HCT116 (cell line): ENCODE data around the gene GAP43. TPM values are rescaled to one million over a fixed set of nuclear protein-coding genes. Genes with fewer than 3 reads are reported as not detected.

ENCODE experiments used
- ATAC-seq: fragments of 200-7000 bp; cut with Tn5 transposase; 2 replicates; pipeline ENCODE4 v1.9.1; 2020; ENCODE audit warnings: mild to moderate bottlenecking, moderate library complexity
- BruUV-seq: library from RNA; stranded (reverse); fragments of 400-500 nt; replicated peaks from 2 replicates; lab custom pipeline; 2021; lab: Mats Ljungman, UMichigan
- CTCF ChIA-PET: fragments of 300-600 bp; sonication (Branson Sonifier 250); formaldehyde crosslinking; loops from one replicate; lab custom pipeline; 2021; ENCODE audit warnings: antibody characterized with exemption; lab: Charles Lee
- POLR2A ChIA-PET: fragments of 300-600, 350-600 bp; sonication (Branson Sonifier 250); formaldehyde crosslinking; loops from one replicate; lab custom pipeline; 2021; ENCODE audit warnings: antibody characterized with exemption; lab: Charles Lee
- RAD21 ChIA-PET, 2 experiments: fragments of 300-600 bp; sonication (Branson Sonifier 250); formaldehyde crosslinking; loops; one replicate each; lab custom pipeline; 2023; ENCODE audit warnings: low total read pairs in 2 of 2; ENCODE audit not compliant: uncharacterized antibody in 2 of 2, unreplicated experiment in 2 of 2, low non-redundant PET in 1 of 2; lab: Charles Lee
- DNase-seq: peaks from one replicate; pipeline ENCODE4 v3.0.0-alpha.2; 2010; ENCODE audit warnings: low read depth, low spot score
- H2AFZ ChIP-seq: fragments of 200-600 bp; shearing (Covaris generic), sonication (generic); 2 replicates; pipeline ENCODE4 v1.6.1; 2017; ENCODE audit warnings: low read depth, mixed run types, mixed read lengths, antibody characterized with exemption, low read length; ENCODE audit not compliant: poor library complexity, severe bottlenecking
- H3K27ac ChIP-seq: 2 replicates; pipeline ENCODE4 v1.5.1; 2012; ENCODE audit warnings: low read depth, low read length
- H3K27me3 ChIP-seq: fragments of 200-600 bp; sonication (generic); 2 replicates; pipeline ENCODE4 v1.6.1; 2016; ENCODE audit warnings: mixed run types, low read length, mixed read lengths; ENCODE audit not compliant: insufficient read depth
- H3K36me3 ChIP-seq, 2 experiments: fragments of 200-500 bp in 1 of 2; fragments of 200-600 bp in 1 of 2; sonication (Bioruptor generic) in 1 of 2; sonication (generic) in 1 of 2; 2 replicates each; pipeline versions ENCODE4 v1.5.1 to v1.6.1; 2014 to 2016; ENCODE audit warnings: low read length in 2 of 2, inconsistent platforms in 1 of 2, mixed read lengths in 1 of 2, mixed run types in 1 of 2; ENCODE audit not compliant: insufficient read depth in 2 of 2, control insufficient read depth in 1 of 2
- H3K4me1 ChIP-seq, 2 experiments: fragments of 200-600 bp in 1 of 2; sonication (generic) in 1 of 2; 2 replicates each; pipeline versions ENCODE4 v1.5.1 to v1.6.1; 2012 to 2017; ENCODE audit warnings: low read length in 2 of 2, inconsistent platforms in 1 of 2, mild to moderate bottlenecking in 1 of 2, mixed read lengths in 1 of 2, mixed run types in 1 of 2, moderate library complexity in 1 of 2; ENCODE audit not compliant: insufficient read depth in 2 of 2, control insufficient read depth in 1 of 2
- H3K4me2 ChIP-seq: fragments of 200-600 bp; sonication (generic); 2 replicates; pipeline ENCODE4 v1.6.1; 2017; ENCODE audit warnings: mixed run types, low read length, mixed read lengths
- H3K4me3 ChIP-seq, 2 experiments: fragments of 200-600 bp in 1 of 2; sonication (generic) in 1 of 2; replicated peaks in 1 of 2; 2 replicates each; pipeline ENCODE4 v1.5.1; 2011 to 2016; ENCODE audit warnings: low read length in 2 of 2, control low read depth in 1 of 2, low read depth in 1 of 2, mild to moderate bottlenecking in 1 of 2, mixed read lengths in 1 of 2, mixed run types in 1 of 2
- H3K79me2 ChIP-seq: fragments of 200-600 bp; sonication (generic); 2 replicates; pipeline ENCODE4 v1.6.1; 2017; ENCODE audit warnings: mild to moderate bottlenecking, mixed run types, low read length, moderate library complexity, mixed read lengths; ENCODE audit not compliant: insufficient read depth
- H3K9ac ChIP-seq: fragments of 200-600 bp; sonication (generic); 2 replicates; pipeline ENCODE4 v1.6.1; 2016; ENCODE audit warnings: low read length, mixed read lengths
- H3K9me2 ChIP-seq: fragments of 200-600 bp; sonication (generic), shearing (Covaris generic); 2 replicates; pipeline ENCODE4 v1.6.1; 2017; ENCODE audit warnings: mixed run types, mild to moderate bottlenecking, moderate library complexity; ENCODE audit not compliant: insufficient read depth
- H3K9me3 ChIP-seq, 2 experiments: fragments of 200-500 bp in 1 of 2; fragments of 200-600 bp in 1 of 2; sonication (Bioruptor generic) in 1 of 2; sonication (generic) in 1 of 2; 2 replicates each; pipeline ENCODE4 v1.6.1; 2014 to 2017; ENCODE audit warnings: low read length in 2 of 2, mixed read lengths in 2 of 2, inconsistent platforms in 1 of 2, low read depth in 1 of 2, mild to moderate bottlenecking in 1 of 2, mixed run types in 1 of 2, moderate library complexity in 1 of 2; ENCODE audit not compliant: control insufficient read depth in 1 of 2, insufficient read depth in 1 of 2
- H4K20me1 ChIP-seq: fragments of 200-600 bp; sonication (generic), shearing (Covaris generic); 2 replicates; pipeline ENCODE4 v1.6.1; 2017; ENCODE audit warnings: mixed run types, mild to moderate bottlenecking, moderate library complexity; ENCODE audit not compliant: insufficient read depth
- CBX3 ChIP-seq: IDR thresholded peaks from 2 replicates; pipeline ENCODE4 v1.6.1; 2012; ENCODE audit warnings: low read depth
- CEBPB ChIP-seq: IDR thresholded peaks from 2 replicates; pipeline ENCODE4 v1.6.1; 2012; ENCODE audit warnings: low read depth
- EGR1 ChIP-seq: IDR thresholded peaks from 2 replicates; pipeline ENCODE4 v1.6.1; 2012; ENCODE audit warnings: low read depth
- ELF1 ChIP-seq: IDR thresholded peaks from 2 replicates; pipeline ENCODE4 v1.6.1; 2012; ENCODE audit warnings: low read depth, borderline replicate concordance
- EZH2 ChIP-seq: fragments of 200-600 bp; sonication (generic); IDR thresholded peaks from 2 replicates; pipeline ENCODE4 v1.6.1; 2017; ENCODE audit warnings: antibody characterized with exemption, mixed run types
- EZH2phosphoT487 ChIP-seq: fragments of 200-600 bp; IDR thresholded peaks from 2 replicates; pipeline ENCODE4 v1.6.1; 2018; ENCODE audit warnings: antibody characterized with exemption, borderline replicate concordance
- JUND ChIP-seq: IDR thresholded peaks from 2 replicates; pipeline ENCODE4 v1.6.1; 2012
- POLR2A ChIP-seq: IDR thresholded peaks from 2 replicates; pipeline ENCODE4 v1.7.0; 2011; ENCODE audit warnings: borderline replicate concordance; ENCODE audit not compliant: insufficient read depth, insufficient read length; ENCODE audit errors: extremely low read depth
- POLR2AphosphoS5 ChIP-seq: IDR thresholded peaks from 2 replicates; pipeline ENCODE4 v1.6.1; 2011; ENCODE audit warnings: mild to moderate bottlenecking, low read depth, low read length, moderate library complexity
- RAD21 ChIP-seq: IDR thresholded peaks from 2 replicates; pipeline ENCODE4 v1.6.1; 2012; ENCODE audit warnings: low read depth, mild to moderate bottlenecking
- SP1 ChIP-seq: IDR thresholded peaks from 2 replicates; pipeline ENCODE4 v1.6.1; 2012; ENCODE audit warnings: low read depth
- SRF ChIP-seq: IDR thresholded peaks from 2 replicates; pipeline ENCODE4 v1.6.1; 2012; ENCODE audit warnings: low read depth
- TCF7L2 ChIP-seq: IDR thresholded peaks from 2 replicates; pipeline ENCODE4 v1.7.0; 2011; ENCODE audit warnings: borderline replicate concordance, inconsistent platforms; ENCODE audit not compliant: insufficient read depth, insufficient read length; ENCODE audit errors: extremely low read depth
- ZNF274 ChIP-seq: fragments of 200-500 bp; sonication (Bioruptor generic); IDR thresholded peaks from 2 replicates; pipeline ENCODE4 v1.6.1; 2014; ENCODE audit warnings: mild to moderate bottlenecking, low read depth, low read length, inconsistent platforms
- intact Hi-C: fragments of 100-400 bp; cut with micrococcal nuclease; formaldehyde crosslinking; loops from 2 replicates; pipeline ENCODE4 v1.10.0; 2022
- total RNA-seq: library from RNA; stranded (reverse); gene quantifications from one replicate; pipeline ENCODE4 v1.2.1, GENCODE V29; 2021; ENCODE audit not compliant: unreplicated experiment
- TF ChIP-seq, protein P1 (sequence below): IDR thresholded peaks from 2 replicates; pipeline ENCODE4 v1.6.1; 2012
- TF ChIP-seq, protein P2 (sequence below): IDR thresholded peaks from 2 replicates; pipeline ENCODE4 v1.6.1; 2012
- TF ChIP-seq, protein P3 (sequence below), 3 experiments: fragments of 200-600 bp in 1 of 3; sonication (generic) in 1 of 3; IDR thresholded peaks in 2 of 3; conservative IDR thresholded peaks in 1 of 3; 2 replicates each; pipeline ENCODE4 v1.5.1; 2012 to 2017; ENCODE audit warnings: low read depth in 2 of 3, low read length in 2 of 3, antibody characterized with exemption in 1 of 3, borderline replicate concordance in 1 of 3, control low read depth in 1 of 3, mild to moderate bottlenecking in 1 of 3, mixed read lengths in 1 of 3, mixed run types in 1 of 3, moderate library complexity in 1 of 3; ENCODE audit not compliant: insufficient read depth in 1 of 3

Gene GAP43
- total RNA-seq, 1 experiment from 2014 or later: not detected

DNA sequence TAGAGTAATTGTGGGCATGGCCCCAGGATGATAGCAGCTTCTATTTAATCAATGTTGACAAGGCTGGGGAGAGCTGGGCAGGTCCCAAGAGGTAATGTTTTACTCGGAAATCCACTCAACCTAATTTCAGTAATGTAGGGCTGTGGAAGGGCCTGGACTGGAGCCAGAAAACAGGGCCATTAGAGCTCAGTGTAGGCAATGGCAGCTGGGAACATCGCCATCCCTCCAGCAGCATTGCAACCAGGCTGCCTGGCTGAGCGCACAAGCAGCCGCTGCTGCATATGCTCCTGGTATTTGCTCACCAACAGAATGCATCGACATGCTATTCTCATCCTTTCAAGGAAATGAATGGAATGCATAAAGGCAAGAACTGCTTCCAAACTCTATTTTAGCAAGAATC is 90.0 kb downstream of the GAP43 start:
- ATAC-seq (no peak), DNase-seq (no peak)
- Histone ChIP-seq H3K9ac (no peak overlapping the region), H3K27ac (no peak overlapping the region), H4K20me1 (no peaks in the 10 kb centered on the region), H3K9me2 (no peaks in the 10 kb centered on the region), H3K4me3 (no peak overlapping the region), H3K9me3 (no peaks in the 10 kb centered on the region), H2AFZ (no peak overlapping the region), H3K27me3 (no peaks in the 10 kb centered on the region), H3K36me3 (no peaks in the 10 kb centered on the region), H3K79me2 (no peaks in the 10 kb centered on the region), H3K4me1 (no peaks in the 10 kb centered on the region), H3K4me2 (no peak overlapping the region)
- RAD21 ChIA-PET: no interaction called here
- POLR2A ChIA-PET: no interaction called here
- intact Hi-C loops: no loop called here
- CTCF ChIA-PET: interaction anchor here (0.7 to 0.8 kb wide), 2 partner anchors 20 to 496 kb away, joined by 3 read pairs; no protein-coding TSS in a partner anchor
- BruUV-seq: no TSS peak
- TF ChIP-seq, protein P1, sequence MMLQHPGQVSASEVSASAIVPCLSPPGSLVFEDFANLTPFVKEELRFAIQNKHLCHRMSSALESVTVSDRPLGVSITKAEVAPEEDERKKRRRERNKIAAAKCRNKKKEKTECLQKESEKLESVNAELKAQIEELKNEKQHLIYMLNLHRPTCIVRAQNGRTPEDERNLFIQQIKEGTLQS: no peak
- TF ChIP-seq CEBPB: no peak
- TF ChIP-seq EZH2: no peak
- TF ChIP-seq, protein P2, sequence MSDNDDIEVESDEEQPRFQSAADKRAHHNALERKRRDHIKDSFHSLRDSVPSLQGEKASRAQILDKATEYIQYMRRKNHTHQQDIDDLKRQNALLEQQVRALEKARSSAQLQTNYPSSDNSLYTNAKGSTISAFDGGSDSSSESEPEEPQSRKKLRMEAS: no peak
- TF ChIP-seq RAD21: no peak
- no peak for TF ChIP-seq POLR2A
- TF ChIP-seq CBX3: no peak
- no peak for TF ChIP-seq EZH2phosphoT487
- no peak for TF ChIP-seq ZNF274
- TF ChIP-seq TCF7L2: no peak
- TF ChIP-seq SP1: no peak
- no peak for TF ChIP-seq ELF1

DNA sequence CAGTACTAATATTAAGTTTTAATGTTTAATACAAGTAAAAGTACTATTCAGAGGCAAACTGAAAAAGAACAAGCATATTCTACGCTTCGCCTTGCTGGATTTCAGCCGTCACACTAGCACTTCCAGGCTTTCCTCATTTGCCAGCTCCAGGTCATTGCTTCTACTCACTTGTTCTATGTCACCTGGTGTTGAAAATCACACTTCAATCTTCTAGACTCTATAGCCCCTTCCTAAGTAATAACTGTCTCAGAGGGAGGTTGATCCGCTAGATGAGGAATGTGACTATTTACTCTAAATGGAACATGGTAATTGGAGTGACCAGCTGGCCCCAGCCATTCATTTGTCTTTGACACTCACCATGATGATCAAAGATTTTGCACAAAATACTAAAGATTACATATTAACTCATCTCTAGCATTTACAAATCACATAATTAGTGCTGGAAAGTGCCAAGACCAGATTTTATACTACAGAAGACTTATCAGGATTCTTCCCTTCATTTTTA is 92.0 kb downstream of the GAP43 start:
- Histone ChIP-seq H3K27ac (no peak overlapping the region), H3K27me3 (no peaks in the 10 kb centered on the region), H3K36me3 (no peaks in the 10 kb centered on the region), H3K9me3 (no peaks in the 10 kb centered on the region), H3K9ac (no peak overlapping the region), H3K4me1 (no peaks in the 10 kb centered on the region), H2AFZ (no peak overlapping the region), H3K4me3 (no peak overlapping the region), H3K4me2 (no peak overlapping the region), H3K9me2 (no peaks in the 10 kb centered on the region), H3K79me2 (no peaks in the 10 kb centered on the region), H4K20me1 (no peaks in the 10 kb centered on the region)
- DNase-seq: no peak
- BruUV-seq: no TSS peak
- no peak for ATAC-seq
- no peak for TF ChIP-seq EGR1
- no peak for TF ChIP-seq EZH2
- no peak for TF ChIP-seq POLR2AphosphoS5
- no peak for TF ChIP-seq JUND
- no peak for TF ChIP-seq ELF1
- no peak for TF ChIP-seq TCF7L2
- TF ChIP-seq, protein P1: no peak
- no peak for TF ChIP-seq CEBPB
- TF ChIP-seq POLR2A: no peak
- TF ChIP-seq, protein P2: no peak
- no peak for TF ChIP-seq ZNF274
- TF ChIP-seq, protein P3, sequence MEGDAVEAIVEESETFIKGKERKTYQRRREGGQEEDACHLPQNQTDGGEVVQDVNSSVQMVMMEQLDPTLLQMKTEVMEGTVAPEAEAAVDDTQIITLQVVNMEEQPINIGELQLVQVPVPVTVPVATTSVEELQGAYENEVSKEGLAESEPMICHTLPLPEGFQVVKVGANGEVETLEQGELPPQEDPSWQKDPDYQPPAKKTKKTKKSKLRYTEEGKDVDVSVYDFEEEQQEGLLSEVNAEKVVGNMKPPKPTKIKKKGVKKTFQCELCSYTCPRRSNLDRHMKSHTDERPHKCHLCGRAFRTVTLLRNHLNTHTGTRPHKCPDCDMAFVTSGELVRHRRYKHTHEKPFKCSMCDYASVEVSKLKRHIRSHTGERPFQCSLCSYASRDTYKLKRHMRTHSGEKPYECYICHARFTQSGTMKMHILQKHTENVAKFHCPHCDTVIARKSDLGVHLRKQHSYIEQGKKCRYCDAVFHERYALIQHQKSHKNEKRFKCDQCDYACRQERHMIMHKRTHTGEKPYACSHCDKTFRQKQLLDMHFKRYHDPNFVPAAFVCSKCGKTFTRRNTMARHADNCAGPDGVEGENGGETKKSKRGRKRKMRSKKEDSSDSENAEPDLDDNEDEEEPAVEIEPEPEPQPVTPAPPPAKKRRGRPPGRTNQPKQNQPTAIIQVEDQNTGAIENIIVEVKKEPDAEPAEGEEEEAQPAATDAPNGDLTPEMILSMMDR (IDR thresholded peaks at IDR 0.05 in 2 of 3, conservative IDR thresholded peaks at IDR 0.05 in 1 of 3; ENCODE audit: borderline replicate concordance in 1 of 3, insufficient read depth in 1 of 3, low read depth in 2 of 3, low read length in 2 of 3): no peak
- TF ChIP-seq SRF: no peak
- CTCF ChIA-PET: no interaction called here
- POLR2A ChIA-PET: no interaction called here
- RAD21 ChIA-PET: no interaction called here
- intact Hi-C loops: no loop called here
